Measurements from ENCODE around the gene RAPGEF1. TPM values are rescaled to one million over a fixed set of nuclear protein-coding genes. Genes with fewer than 3 reads are reported as not detected.

RAPGEF1 gene
- total RNA-seq, 1 donor from 2014 or later: 144 TPM

DNA sequence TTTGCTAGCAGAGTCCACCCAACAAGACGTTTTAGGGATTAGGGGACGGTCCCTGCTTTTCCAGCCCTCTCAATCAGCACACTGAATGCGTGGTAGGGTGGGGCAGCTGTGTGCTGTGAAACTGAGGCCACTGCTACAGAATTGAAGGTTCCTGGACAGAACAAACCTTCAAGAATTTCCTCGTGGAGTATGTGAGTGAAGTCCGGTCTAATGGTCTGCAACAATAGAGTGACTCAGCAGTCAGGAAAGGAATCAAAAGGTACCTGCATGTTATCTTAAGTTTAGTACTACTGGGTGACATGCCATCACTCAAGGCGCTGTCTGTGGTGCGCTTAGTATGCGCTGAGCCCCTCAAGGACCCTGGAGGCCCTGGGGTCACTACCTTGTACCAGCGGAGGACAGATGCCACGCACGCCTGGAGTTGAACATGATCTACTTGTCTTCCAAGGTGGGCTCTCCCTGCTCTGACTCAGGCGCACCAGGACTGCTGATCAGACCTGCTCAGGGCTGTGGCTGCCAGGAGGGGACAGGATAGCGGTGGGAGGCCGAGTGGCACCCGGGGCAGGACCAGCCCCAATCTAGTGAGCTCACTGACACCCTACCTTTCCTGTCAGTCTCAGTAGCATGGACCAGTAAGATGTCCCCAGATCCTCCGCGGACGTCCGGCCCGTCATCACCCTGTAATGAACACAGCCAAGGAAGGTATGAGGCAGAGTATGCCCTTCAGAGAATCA lies 144.0 kb downstream of the RAPGEF1 start:
- ATAC-seq: no peak
- Histone ChIP-seq H3K9me3 (no peaks in the 10 kb centered on the region), H3K4me1 (peaks cover 12% of the 10 kb centered on the region), H3K27ac (no peak overlapping the region), H3K4me3 (no peak overlapping the region), H3K27me3 (no peaks in the 10 kb centered on the region), H3K36me3 (peaks cover 82% of the 10 kb centered on the region)
- TF ChIP-seq, protein P1, sequence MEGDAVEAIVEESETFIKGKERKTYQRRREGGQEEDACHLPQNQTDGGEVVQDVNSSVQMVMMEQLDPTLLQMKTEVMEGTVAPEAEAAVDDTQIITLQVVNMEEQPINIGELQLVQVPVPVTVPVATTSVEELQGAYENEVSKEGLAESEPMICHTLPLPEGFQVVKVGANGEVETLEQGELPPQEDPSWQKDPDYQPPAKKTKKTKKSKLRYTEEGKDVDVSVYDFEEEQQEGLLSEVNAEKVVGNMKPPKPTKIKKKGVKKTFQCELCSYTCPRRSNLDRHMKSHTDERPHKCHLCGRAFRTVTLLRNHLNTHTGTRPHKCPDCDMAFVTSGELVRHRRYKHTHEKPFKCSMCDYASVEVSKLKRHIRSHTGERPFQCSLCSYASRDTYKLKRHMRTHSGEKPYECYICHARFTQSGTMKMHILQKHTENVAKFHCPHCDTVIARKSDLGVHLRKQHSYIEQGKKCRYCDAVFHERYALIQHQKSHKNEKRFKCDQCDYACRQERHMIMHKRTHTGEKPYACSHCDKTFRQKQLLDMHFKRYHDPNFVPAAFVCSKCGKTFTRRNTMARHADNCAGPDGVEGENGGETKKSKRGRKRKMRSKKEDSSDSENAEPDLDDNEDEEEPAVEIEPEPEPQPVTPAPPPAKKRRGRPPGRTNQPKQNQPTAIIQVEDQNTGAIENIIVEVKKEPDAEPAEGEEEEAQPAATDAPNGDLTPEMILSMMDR (IDR thresholded peaks at IDR 0.05): no peak
- no peak for DNase-seq
- intact Hi-C loops (cut with DNase I): no loop called here

- ATAC-seq: no peak
- H3K9me3 ChIP-seq: no peaks in the 10 kb centered on the region
- no peak overlapping the region for H3K4me3 ChIP-seq
- TF ChIP-seq, protein P1 (IDR thresholded peaks at IDR 0.05): no peak
- H3K27me3 ChIP-seq: no peaks in the 10 kb centered on the region
- DNase-seq: no peak
- H3K27ac ChIP-seq: no peak overlapping the region
- peaks cover 81% of the 10 kb centered on the region for H3K36me3 ChIP-seq
- intact Hi-C loops (cut with DNase I): loop anchor here (5.0 kb wide), 1 partner anchor 147 kb away; the partner anchor contains the start of gene RAPGEF1
- peaks cover 12% of the 10 kb centered on the region for H3K4me1 ChIP-seq
These were observed 144.8 kb downstream of the RAPGEF1 start for GRCh38 chr9:131594906-131595665.

- DNase-seq (no peak), ATAC-seq (no peak)
- Histone ChIP-seq H3K9me3 (no peaks in the 10 kb centered on the region), H3K27me3 (no peaks in the 10 kb centered on the region), H3K27ac (no peak overlapping the region), H3K36me3 (peaks cover 81% of the 10 kb centered on the region), H3K4me1 (peaks cover 12% of the 10 kb centered on the region), H3K4me3 (no peak overlapping the region)
- intact Hi-C loops (cut with DNase I): loop anchor here (5.0 kb wide), 1 partner anchor 148 kb away; the partner anchor contains the start of gene RAPGEF1
- TF ChIP-seq, protein P1 (IDR thresholded peaks at IDR 0.05): no peak
These were observed 145.8 kb downstream of the RAPGEF1 start for GRCh38 chr9:131593936-131594665.

- Histone ChIP-seq H3K4me1 (peaks cover 10% of the 10 kb centered on the region), H3K27me3 (no peaks in the 10 kb centered on the region), H3K9me3 (no peaks in the 10 kb centered on the region), H3K27ac (no peak overlapping the region), H3K4me3 (no peak overlapping the region), H3K36me3 (peaks cover 83% of the 10 kb centered on the region)
- TF ChIP-seq, protein P1 (IDR thresholded peaks at IDR 0.05): no peak
- ATAC-seq (no peak), DNase-seq (no peak)
- intact Hi-C loops (cut with DNase I): loop anchor here (5.0 kb wide), 1 partner anchor 149 kb away; the partner anchor contains the start of gene RAPGEF1
These were observed 146.6 kb downstream of the RAPGEF1 start for GRCh38 chr9:131593091-131593820.

DNA sequence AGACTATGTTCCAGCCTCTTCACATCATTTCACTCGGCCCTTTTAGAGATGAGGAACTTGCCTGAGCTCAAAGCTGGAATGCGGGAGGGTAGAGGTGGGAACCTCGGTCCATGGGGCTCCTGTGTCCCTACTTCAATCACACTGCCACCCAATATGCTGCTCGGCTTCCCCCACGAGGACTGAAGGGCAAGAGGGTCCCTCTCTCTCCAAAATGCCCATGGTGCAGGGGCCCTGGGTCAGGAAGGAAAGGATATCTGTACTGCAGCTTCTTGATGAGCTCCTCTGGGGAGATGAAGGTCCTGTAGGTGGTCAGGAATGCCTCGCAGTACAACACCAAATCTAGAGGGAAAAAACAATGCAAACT lies 148.0 kb downstream of the RAPGEF1 start:
- Histone ChIP-seq H3K27me3 (no peaks in the 10 kb centered on the region), H3K4me3 (no peak overlapping the region), H3K4me1 (peaks cover 3% of the 10 kb centered on the region), H3K9me3 (no peaks in the 10 kb centered on the region), H3K27ac (no peak overlapping the region), H3K36me3 (peaks cover 80% of the 10 kb centered on the region)
- TF ChIP-seq, protein P1 (IDR thresholded peaks at IDR 0.05): no peak
- DNase-seq (no peak), ATAC-seq (no peak)
- intact Hi-C loops (cut with DNase I): loop anchor here (5.0 kb wide), 1 partner anchor 150 kb away; the partner anchor contains the start of gene RAPGEF1

All from upper lobe of right lung (tissue), 1 donor.